IMR-90 (cell line): ENCODE data around the gene INAFM1. TPM values are rescaled to one million over a fixed set of nuclear protein-coding genes. Genes with fewer than 3 reads are reported as not detected.

Source experiments
- ATAC-seq: fragments of 200-7000 bp; cut with Tn5 transposase; 2 replicates; pipeline ENCODE4 v1.9.1; 2020; ENCODE audit warnings: low read depth, mild to moderate bottlenecking, moderate library complexity
- BruUV-seq: library from RNA; stranded (reverse); fragments of 400-500 nt; replicated peaks from 2 replicates; lab custom pipeline; 2021; lab: Mats Ljungman, UMichigan
- CTCF ChIA-PET: fragments of 300-600 bp; formaldehyde crosslinking; extraction: SDS; loops from one replicate; lab custom pipeline; 2021; ENCODE audit warnings: antibody characterized with exemption; lab: Yijun Ruan, JAX
- POLR2A ChIA-PET: fragments of 300-600 bp; sonication (Branson Sonifier 250); formaldehyde crosslinking; loops from one replicate; lab custom pipeline; 2022; ENCODE audit warnings: antibody characterized with exemption; ENCODE audit not compliant: unreplicated experiment; lab: Charles Lee
- DNase-seq: peaks from one replicate; pipeline ENCODE4 v3.0.0; 2013
- H2AFZ ChIP-seq: replicated peaks from 2 replicates; pipeline ENCODE3; 2013; ENCODE audit warnings: low read length, mild to moderate bottlenecking; ENCODE audit not compliant: poor library complexity
- H2AK5ac ChIP-seq: 2 replicates; pipeline ENCODE4 v1.6.1; 2013; ENCODE audit warnings: low read depth, low read length, inconsistent platforms
- H2AK9ac ChIP-seq: replicated peaks from 2 replicates; pipeline ENCODE3; 2013; ENCODE audit warnings: mild to moderate bottlenecking, low read depth, low read length, moderate library complexity; ENCODE audit not compliant: poor library complexity
- H2BK120ac ChIP-seq: 2 replicates; pipeline ENCODE4 v1.6.1; 2013; ENCODE audit warnings: low read depth, low read length, inconsistent platforms
- H2BK15ac ChIP-seq: 3 replicates; pipeline ENCODE4 v1.6.1; 2013; ENCODE audit warnings: low read depth, low read length, inconsistent platforms
- H2BK20ac ChIP-seq: 2 replicates; pipeline ENCODE4 v1.6.1; 2013; ENCODE audit warnings: low read depth, mild to moderate bottlenecking, inconsistent platforms, low read length, moderate library complexity
- H2BK5ac ChIP-seq: 2 replicates; pipeline ENCODE4 v1.6.1; 2013; ENCODE audit warnings: mild to moderate bottlenecking, low read depth, low read length, inconsistent platforms; ENCODE audit not compliant: poor library complexity, severe bottlenecking
- H3K14ac ChIP-seq: replicated peaks from 2 replicates; pipeline ENCODE4 v1.6.1; 2013; ENCODE audit warnings: low read depth, low read length, inconsistent platforms
- H3K18ac ChIP-seq: 2 replicates; pipeline ENCODE4 v1.6.1; 2013; ENCODE audit warnings: low read depth, low read length, control low read depth
- H3K23ac ChIP-seq: 2 replicates; pipeline ENCODE4 v1.6.1; 2013; ENCODE audit warnings: low read depth, low read length, inconsistent platforms
- H3K27ac ChIP-seq: 2 replicates; pipeline ENCODE4 v1.5.1; 2013; ENCODE audit warnings: mild to moderate bottlenecking, control low read depth, low read length; ENCODE audit not compliant: insufficient read depth
- H3K27me3 ChIP-seq: 2 replicates; pipeline ENCODE4 v1.6.1; 2013; ENCODE audit warnings: low read length; ENCODE audit not compliant: control insufficient read depth, insufficient read depth
- H3K36me3 ChIP-seq: 2 replicates; pipeline ENCODE4 v1.6.1; 2013; ENCODE audit warnings: low read length, mixed read lengths; ENCODE audit not compliant: control insufficient read depth, insufficient read depth
- H3K4ac ChIP-seq: 2 replicates; pipeline ENCODE4 v1.6.1; 2013; ENCODE audit warnings: low read depth, low read length, inconsistent platforms
- H3K4me1 ChIP-seq: 2 replicates; pipeline ENCODE4 v1.6.1; 2013; ENCODE audit warnings: low read length, mixed read lengths; ENCODE audit not compliant: control insufficient read depth, insufficient read depth
- H3K4me2 ChIP-seq: 2 replicates; pipeline ENCODE4 v1.6.1; 2013; ENCODE audit warnings: low read depth, mild to moderate bottlenecking, control low read depth, low read length, moderate library complexity
- H3K4me3 ChIP-seq: 2 replicates; pipeline ENCODE4 v1.5.1; 2013; ENCODE audit warnings: low read depth, mild to moderate bottlenecking, control low read depth, low read length, moderate library complexity; ENCODE audit not compliant: insufficient read depth
- H3K56ac ChIP-seq: 2 replicates; pipeline ENCODE4 v1.6.1; 2013; ENCODE audit warnings: low read length, inconsistent platforms; ENCODE audit not compliant: insufficient read depth; ENCODE audit errors: extremely low read depth
- H3K79me1 ChIP-seq, 2 experiments: 2 replicates each; pipeline ENCODE4 v1.6.1; 2013; ENCODE audit warnings: low read length in 2 of 2, inconsistent platforms in 1 of 2, low read depth in 1 of 2
- H3K9ac ChIP-seq: 2 replicates; pipeline ENCODE4 v1.6.1; 2013; ENCODE audit warnings: low read depth, low read length, control low read depth
- H3K9me1 ChIP-seq: 2 replicates; pipeline ENCODE4 v1.6.1; 2013; ENCODE audit warnings: low read length, inconsistent platforms; ENCODE audit not compliant: insufficient read depth
- H3K9me3 ChIP-seq: 2 replicates; pipeline ENCODE4 v1.6.1; 2013; ENCODE audit warnings: low read length; ENCODE audit not compliant: control insufficient read depth, insufficient read depth
- H4K20me1 ChIP-seq: 2 replicates; pipeline ENCODE4 v1.6.1; 2013; ENCODE audit warnings: low read length, inconsistent platforms; ENCODE audit not compliant: insufficient read depth
- H4K5ac ChIP-seq: 2 replicates; pipeline ENCODE4 v1.6.1; 2013; ENCODE audit warnings: mild to moderate bottlenecking, low read depth, low read length, control low read depth
- H4K8ac ChIP-seq, 2 experiments: 2 replicates each; pipeline ENCODE4 v1.6.1; 2013; ENCODE audit warnings: low read depth in 2 of 2, low read length in 2 of 2, control low read depth in 1 of 2, inconsistent platforms in 1 of 2
- H4K91ac ChIP-seq: 2 replicates; pipeline ENCODE4 v1.6.1; 2013; ENCODE audit warnings: low read depth, low read length, inconsistent platforms; ENCODE audit not compliant: insufficient read depth
- BHLHE40 ChIP-seq: fragments of 150-350 bp; IDR thresholded peaks from 2 replicates; pipeline ENCODE4 v1.6.1; 2016; ENCODE audit warnings: mild to moderate bottlenecking, low read depth, low read length
- CEBPB ChIP-seq: IDR thresholded peaks from 2 replicates; pipeline ENCODE4 v1.6.1; 2012; ENCODE audit warnings: low read depth, low read length, improper control_type of control experiment
- CHD1 ChIP-seq: IDR thresholded peaks from 2 replicates; pipeline ENCODE4 v1.6.1; 2012; ENCODE audit warnings: low read depth, low read length, improper control_type of control experiment
- FOS ChIP-seq: fragments of 150-350 bp; IDR thresholded peaks from 2 replicates; pipeline ENCODE4 v1.6.1; 2016; ENCODE audit warnings: low read depth, low read length
- MAFK ChIP-seq: IDR thresholded peaks from 2 replicates; pipeline ENCODE4 v1.6.1; 2012; ENCODE audit warnings: low read depth, low read length, improper control_type of control experiment
- MAZ ChIP-seq: IDR thresholded peaks from 2 replicates; pipeline ENCODE4 v1.6.1; 2012; ENCODE audit warnings: low read depth, mild to moderate bottlenecking, low read length, improper control_type of control experiment, moderate library complexity, borderline replicate concordance
- MXI1 ChIP-seq: IDR thresholded peaks from 2 replicates; pipeline ENCODE4 v1.6.1; 2012; ENCODE audit warnings: low read depth, mild to moderate bottlenecking, low read length, moderate library complexity, borderline replicate concordance
- POLR2A ChIP-seq: IDR thresholded peaks from 2 replicates; pipeline ENCODE4 v1.6.1; 2012; ENCODE audit warnings: mild to moderate bottlenecking, low read depth, low read length
- RAD21 ChIP-seq: IDR thresholded peaks from 2 replicates; pipeline ENCODE4 v1.6.1; 2012; ENCODE audit warnings: low read length, improper control_type of control experiment
- RFX5 ChIP-seq: IDR thresholded peaks from 2 replicates; pipeline ENCODE4 v1.8.0; 2012; ENCODE audit warnings: low read depth, mild to moderate bottlenecking, low read length, moderate library complexity
- SMC3 ChIP-seq: fragments of 150-350 bp; IDR thresholded peaks from 2 replicates; pipeline ENCODE4 v1.6.1; 2016; ENCODE audit warnings: low read depth, mild to moderate bottlenecking, antibody characterized with exemption, low read length, moderate library complexity
- USF2 ChIP-seq: fragments of 150-350 bp; IDR thresholded peaks from 2 replicates; pipeline ENCODE4 v1.6.1; 2017; ENCODE audit warnings: mild to moderate bottlenecking, antibody characterized with exemption, low read length, low read depth
- WGBS, 2 experiments: methylation state at CpG; one replicate each; pipeline versions ENCODE4 v1.1.5 to v1.1.7; 2013; ENCODE audit warnings: missing lambda C conversion rate in 2 of 2; ENCODE audit not compliant: insufficient read length in 1 of 2; ENCODE audit errors: extremely low coverage in 2 of 2; 5-methylcytosine and 5-hydroxymethylcytosine counted together
- dilution Hi-C: fragments of 300-500 bp; cut with HindIII; formaldehyde crosslinking; loops from one replicate; pipeline ENCODE4 v1.14.3; 2018; ENCODE audit warnings: low sequenced_read_pairs; ENCODE audit not compliant: unreplicated experiment
- in situ Hi-C: fragments of 300-500 bp; cut with MboI; formaldehyde crosslinking; loops from 3 replicates; pipeline ENCODE4 v1.14.3; 2019; ENCODE audit warnings: low sequenced_read_pairs, inconsistent platforms, mixed read lengths
- intact Hi-C: fragments of 100-400 bp; cut with micrococcal nuclease; formaldehyde crosslinking; loops from 2 replicates; pipeline ENCODE4 v1.10.0; 2022
- polyA plus RNA-seq, 3 experiments: library from polyadenylated mRNA; depleted of rRNA; stranded (reverse); fragments of >200 nt; gene quantifications; 2 replicates each; pipeline ENCODE4 v1.2.3, GENCODE V29; 2012; ENCODE audit warnings: low replicate concordance in 1 of 3
- total RNA-seq: library from RNA; depleted of rRNA; stranded (reverse); fragments of >200 nt; gene quantifications from 2 replicates; pipeline ENCODE4 v1.2.3, GENCODE V29; 2012
- TF ChIP-seq, protein P1 (sequence below): fragments of 150-350 bp; IDR thresholded peaks from 2 replicates; pipeline ENCODE4 v1.6.1; 2016; ENCODE audit warnings: low read depth, mild to moderate bottlenecking, low read length, moderate library complexity, borderline replicate concordance

INAFM1 gene
- total and polyA plus RNA-seq, 2 of the 4 experiments (the other 2 are of a cell fraction), result 0.36 to 7.8 TPM

DNA sequence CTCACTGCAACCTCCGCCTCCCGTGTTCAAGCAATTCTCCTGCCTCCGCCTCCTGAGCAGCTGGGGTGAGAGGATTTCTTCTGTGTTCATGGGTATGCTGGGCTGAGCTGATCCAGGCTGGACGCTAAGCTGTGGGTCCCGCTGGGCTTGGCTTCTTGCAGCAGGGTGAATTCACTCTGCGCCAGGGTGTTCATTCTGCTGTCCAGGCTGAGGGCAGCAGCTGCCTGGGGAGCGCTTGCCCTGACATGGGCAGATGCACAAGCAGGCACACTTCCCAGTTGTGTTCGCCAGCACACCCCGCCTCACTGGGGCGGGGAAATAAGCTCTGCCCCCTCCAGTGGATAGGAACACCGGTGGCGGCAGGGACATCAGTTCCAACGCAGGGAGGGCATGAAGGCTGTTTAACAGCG is 7.3 kb upstream of the INAFM1 start:
- no peak overlapping the region for H3K23ac ChIP-seq
- intact Hi-C loops, result no loop called here
- H3K14ac ChIP-seq, result no peak overlapping the region
- in situ Hi-C loops, result no loop called here
- no peaks in the 10 kb centered on the region for H3K27me3 ChIP-seq
- H4K20me1 ChIP-seq, result no peaks in the 10 kb centered on the region
- H3K4me1 ChIP-seq, result no peaks in the 10 kb centered on the region
- no TSS peak for BruUV-seq
- H3K9me1 ChIP-seq, result peaks cover under 1% of the 10 kb centered on the region; the same call in 1 of the 2 replicates
- H3K18ac ChIP-seq, result no peak overlapping the region
- ATAC-seq (no peak), DNase-seq (no peak)
- H4K5ac ChIP-seq, result no peak overlapping the region
- no peak overlapping the region for H3K9ac ChIP-seq
- H3K36me3 ChIP-seq, result peaks cover 48% of the 10 kb centered on the region
- 92% methylated on average over 11 of the region's 14 CpGs; no CpG with 5 or more reads in 1 of the 2 experiments for WGBS, 2 experiments
- dilution Hi-C loops, result no loop called here
- H2AK9ac ChIP-seq, result peak overlapping the region; percentile 33
- ChIA-PET CTCF (no interaction called here), POLR2A (no interaction called here)
- H3K4me3 ChIP-seq, result no peak overlapping the region
- no peak overlapping the region for H2BK15ac ChIP-seq
- no peak overlapping the region for H2BK5ac ChIP-seq
- no peak overlapping the region for H3K4ac ChIP-seq
- H2BK120ac ChIP-seq, result no peak overlapping the region
- no peaks in the 10 kb centered on the region for H3K9me3 ChIP-seq
- H3K79me1 ChIP-seq, result peaks cover 14 to 37% of the 10 kb centered on the region in 2 experiments; a peak in 3 of 4 replicates
- TF ChIP-seq MAZ (no peak), RFX5 (no peak), CEBPB (no peak), MAFK (no peak), USF2 (no peak), BHLHE40 (no peak), RAD21 (no peak), MXI1 (no peak), POLR2A (no peak), FOS (no peak), SMC3 (no peak), CHD1 (no peak)
- TF ChIP-seq, protein P1, sequence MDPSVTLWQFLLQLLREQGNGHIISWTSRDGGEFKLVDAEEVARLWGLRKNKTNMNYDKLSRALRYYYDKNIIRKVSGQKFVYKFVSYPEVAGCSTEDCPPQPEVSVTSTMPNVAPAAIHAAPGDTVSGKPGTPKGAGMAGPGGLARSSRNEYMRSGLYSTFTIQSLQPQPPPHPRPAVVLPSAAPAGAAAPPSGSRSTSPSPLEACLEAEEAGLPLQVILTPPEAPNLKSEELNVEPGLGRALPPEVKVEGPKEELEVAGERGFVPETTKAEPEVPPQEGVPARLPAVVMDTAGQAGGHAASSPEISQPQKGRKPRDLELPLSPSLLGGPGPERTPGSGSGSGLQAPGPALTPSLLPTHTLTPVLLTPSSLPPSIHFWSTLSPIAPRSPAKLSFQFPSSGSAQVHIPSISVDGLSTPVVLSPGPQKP, result no peak
- no peak overlapping the region for H4K91ac ChIP-seq
- no peak overlapping the region for H2BK20ac ChIP-seq
- H3K4me2 ChIP-seq, result no peak overlapping the region
- no peak overlapping the region for H2AK5ac ChIP-seq
- no peak overlapping the region for H3K56ac ChIP-seq
- H3K27ac ChIP-seq, result no peak overlapping the region
- no peak overlapping the region for H4K8ac ChIP-seq
- no peak overlapping the region for H2AFZ ChIP-seq
